GM20000 (cell line): Measurements from ENCODE around the gene MED17.

Experiments used
- DNase-seq: peaks from one replicate; pipeline ENCODE4 v3.0.0; 2012; ENCODE audit warnings: low spot score
- CTCF ChIP-seq: IDR thresholded peaks from 2 replicates; pipeline ENCODE4 v1.5.1; 2012; ENCODE audit warnings: mild to moderate bottlenecking, control low read depth; ENCODE audit errors: extremely low read depth, missing control alignments

MED17 gene

GRCh38 chr11:93796441-93797231, 12.6 kb downstream of the MED17 start:
- TF ChIP-seq CTCF, result no peak
- no peak for DNase-seq

GRCh38 chr11:93801366-93801765, 17.3 kb downstream of the MED17 start:
- no peak for TF ChIP-seq CTCF
- no peak for DNase-seq

- DNase-seq, result no peak
- no peak for TF ChIP-seq CTCF
Measured at GRCh38 chr11:93804879-93805278, 20.8 kb downstream of the MED17 start.

- TF ChIP-seq CTCF, result no peak
- DNase-seq, result no peak
Measured at GRCh38 chr11:93807980-93808379, 23.9 kb downstream of the MED17 start.

GRCh38 chr11:93813974-93814373, 29.9 kb downstream of the MED17 start:
- no peak for TF ChIP-seq CTCF
- DNase-seq, result no peak

- no peak for TF ChIP-seq CTCF
- DNase-seq, result no peak
Measured at GRCh38 chr11:93814966-93815633, 31.0 kb downstream of the MED17 start.
